ENCODE results near the gene FBXW12. TPM values are rescaled to one million over a fixed set of nuclear protein-coding genes. Genes with fewer than 3 reads are reported as not detected.
"Not testable (repeated sequence)": the region's sequence is repeated elsewhere in the genome, so short reads cannot be mapped to it uniquely, and the experiment has no call there.

The FBXW12 gene, protein sequence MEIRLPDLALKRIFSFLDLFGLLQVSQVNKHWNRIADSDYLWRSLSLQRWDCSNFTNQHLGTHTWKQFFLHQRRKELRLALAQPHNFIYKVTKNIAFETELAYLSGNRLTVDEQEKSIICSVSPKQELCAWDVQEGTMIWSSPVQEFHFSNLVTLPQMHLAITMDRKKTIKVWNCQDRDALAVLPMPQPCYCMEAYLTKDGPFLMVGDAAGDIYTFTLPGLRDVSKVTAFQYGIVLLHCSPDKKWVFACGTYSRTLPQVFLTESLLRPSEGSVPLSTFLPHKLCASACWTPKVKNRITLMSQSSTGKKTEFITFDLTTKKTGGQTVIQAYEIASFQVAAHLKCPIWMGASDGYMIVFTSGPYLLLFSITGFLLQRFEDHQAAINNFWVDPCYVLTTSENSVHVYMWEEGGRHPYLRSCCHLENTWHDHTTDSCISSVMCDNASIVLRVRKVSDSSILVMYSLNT
- not detected for total RNA-seq
- long read RNA-seq: 0 reads

DNA sequence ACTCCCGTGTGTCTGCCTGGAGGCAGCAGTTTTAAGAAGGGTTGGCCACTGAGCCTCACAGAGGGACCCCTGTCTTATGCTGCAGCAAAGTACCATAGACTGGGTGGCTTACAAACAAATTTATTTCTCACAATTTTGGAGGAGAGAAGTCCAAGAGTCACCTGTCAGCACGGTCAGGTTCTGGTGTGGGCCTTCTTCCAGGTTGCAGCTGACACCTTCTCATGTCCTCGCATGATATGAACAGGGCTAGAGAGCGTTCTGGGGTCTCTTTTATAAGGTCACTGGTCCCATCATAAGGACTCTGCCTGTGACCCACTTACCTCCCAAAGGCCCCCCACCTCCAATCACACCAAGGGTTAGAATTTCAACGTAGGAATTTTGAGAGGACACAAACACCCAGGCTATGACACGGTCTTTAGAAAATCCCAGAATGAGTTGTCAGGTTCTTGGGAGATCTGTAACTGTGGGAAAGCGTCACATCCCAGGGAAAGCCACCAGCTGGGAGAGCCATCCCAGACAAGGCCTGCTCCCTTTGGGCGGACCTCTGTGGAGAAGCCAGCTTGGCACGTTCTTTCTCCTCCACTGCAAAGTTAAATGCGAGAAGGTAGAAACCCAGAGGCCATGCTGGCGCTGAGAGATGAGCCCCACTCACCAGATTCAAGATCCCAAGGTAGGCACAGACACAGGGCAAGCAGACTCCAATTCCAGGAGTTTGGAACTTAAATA lies at the start of gene FBXW12:
Gene FBXW12 (plus strand): TSS at position 569 of the 726 bp plus-strand sequence. CDS start 549 bp downstream, outside the sequence.
- TF ChIP-seq POLR2A (IDR thresholded peaks at IDR 0.05): no peak
- TF ChIP-seq, protein P1, sequence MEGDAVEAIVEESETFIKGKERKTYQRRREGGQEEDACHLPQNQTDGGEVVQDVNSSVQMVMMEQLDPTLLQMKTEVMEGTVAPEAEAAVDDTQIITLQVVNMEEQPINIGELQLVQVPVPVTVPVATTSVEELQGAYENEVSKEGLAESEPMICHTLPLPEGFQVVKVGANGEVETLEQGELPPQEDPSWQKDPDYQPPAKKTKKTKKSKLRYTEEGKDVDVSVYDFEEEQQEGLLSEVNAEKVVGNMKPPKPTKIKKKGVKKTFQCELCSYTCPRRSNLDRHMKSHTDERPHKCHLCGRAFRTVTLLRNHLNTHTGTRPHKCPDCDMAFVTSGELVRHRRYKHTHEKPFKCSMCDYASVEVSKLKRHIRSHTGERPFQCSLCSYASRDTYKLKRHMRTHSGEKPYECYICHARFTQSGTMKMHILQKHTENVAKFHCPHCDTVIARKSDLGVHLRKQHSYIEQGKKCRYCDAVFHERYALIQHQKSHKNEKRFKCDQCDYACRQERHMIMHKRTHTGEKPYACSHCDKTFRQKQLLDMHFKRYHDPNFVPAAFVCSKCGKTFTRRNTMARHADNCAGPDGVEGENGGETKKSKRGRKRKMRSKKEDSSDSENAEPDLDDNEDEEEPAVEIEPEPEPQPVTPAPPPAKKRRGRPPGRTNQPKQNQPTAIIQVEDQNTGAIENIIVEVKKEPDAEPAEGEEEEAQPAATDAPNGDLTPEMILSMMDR (IDR thresholded peaks at IDR 0.05): no peak
- 88% methylated on average over 10 of the region's 11 CpGs for WGBS (ENCODE audit: insufficient coverage, low coverage, low lambda C conversion rate, missing lambda C conversion rate)
- intact Hi-C loops (cut with DNase I): no loop called here
- H3K27ac ChIP-seq: no peak within 1 kb of the TSS
- ATAC-seq: no peak
- H3K4me3 ChIP-seq: no peak within 1 kb of the TSS
- H3K36me3 ChIP-seq: no peaks in the 10 kb centered on the region
- H3K27me3 ChIP-seq: no peaks in the 10 kb centered on the region
- DNase-seq: no peak
- H3K4me1 ChIP-seq: no peaks in the 10 kb centered on the region
- no peaks in the 10 kb centered on the region for H3K9me3 ChIP-seq

DNA sequence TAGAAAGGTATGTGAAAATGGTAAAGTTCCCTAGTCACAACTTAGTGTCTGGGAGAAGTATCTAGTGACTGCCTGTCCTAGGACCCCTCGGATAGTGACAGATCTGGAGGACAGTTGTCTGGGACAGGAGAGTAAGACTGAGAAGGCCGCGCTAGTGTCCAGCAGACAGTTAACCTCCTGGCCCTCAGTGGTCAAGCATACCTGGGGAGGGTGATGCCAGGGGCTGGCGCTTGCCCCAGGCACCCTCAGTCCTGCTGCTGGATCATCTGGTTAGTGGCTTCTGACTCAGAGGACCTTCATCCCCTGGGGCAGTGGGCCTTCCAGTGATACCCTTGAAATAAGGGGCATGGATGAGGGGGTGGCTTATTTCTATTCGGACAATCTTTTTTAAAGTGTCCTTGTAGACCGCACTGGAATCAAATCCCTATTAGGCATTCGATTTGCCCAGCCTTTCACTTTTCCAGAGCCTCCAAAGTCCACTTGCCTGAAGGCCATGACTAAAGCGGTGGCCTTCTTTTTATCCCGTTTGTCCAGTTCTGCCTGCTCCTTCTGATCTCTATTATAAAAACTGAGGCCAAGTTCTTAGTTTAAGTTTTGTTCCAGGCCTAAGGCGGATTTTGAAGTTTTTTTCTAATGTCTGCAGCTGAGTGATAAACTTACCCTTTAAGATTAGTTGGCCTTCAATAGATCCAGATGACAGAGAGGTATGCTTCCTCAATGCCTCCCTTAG lies 40.1 kb upstream of the FBXW12 start:
- H3K4me3 ChIP-seq; H3K27me3 ChIP-seq; H3K27ac ChIP-seq; H3K4me1 ChIP-seq; intact Hi-C loops (cut with DNase I); DNase-seq; H3K36me3 ChIP-seq; H3K9me3 ChIP-seq; ATAC-seq: not testable (repeated sequence)
- WGBS (ENCODE audit: insufficient coverage, low coverage, low lambda C conversion rate, missing lambda C conversion rate): 74% methylated on average over 7 of the region's 10 CpGs

DNA sequence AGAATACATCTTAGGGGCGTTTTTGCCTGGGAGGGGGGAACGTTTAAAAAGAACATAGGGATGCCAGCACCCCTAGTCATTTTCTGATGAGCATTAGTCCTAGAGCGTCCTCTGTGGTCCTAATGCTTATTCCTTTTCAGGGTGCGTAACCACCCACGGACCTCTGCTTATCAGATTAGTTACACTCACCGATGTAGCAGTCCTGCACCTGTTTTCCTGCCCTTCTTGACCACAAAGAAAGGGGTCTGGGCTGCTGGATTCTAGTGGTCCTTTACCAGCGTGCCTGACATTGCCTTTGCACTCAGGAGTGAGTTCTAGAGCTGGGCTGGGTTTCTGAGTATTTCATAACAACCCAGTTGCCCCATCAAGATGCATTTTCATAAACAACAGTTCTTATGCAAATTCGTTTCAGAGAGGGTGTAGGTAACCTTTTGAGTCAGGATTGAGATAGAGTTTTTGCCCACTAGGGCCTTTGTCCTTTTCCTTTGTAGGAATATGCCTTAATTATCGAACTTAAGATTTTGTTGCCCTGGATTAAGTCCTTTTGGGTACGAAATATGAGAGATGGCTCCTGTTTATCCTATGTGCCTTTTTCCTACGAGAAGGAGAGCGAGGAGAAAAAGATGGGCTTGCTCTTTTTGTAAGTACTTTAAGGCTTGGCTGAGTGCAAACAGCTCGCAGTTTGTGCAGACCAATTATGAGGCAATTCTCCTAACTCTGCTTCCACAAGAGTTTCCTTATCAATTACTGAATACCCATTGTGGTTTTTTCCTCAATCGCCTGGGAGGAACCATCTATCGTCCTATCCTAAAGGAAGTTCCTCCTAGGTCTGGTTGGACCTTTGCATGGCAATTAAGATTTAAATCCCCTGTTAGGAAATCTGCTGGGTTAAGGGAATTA lies 38.4 kb upstream of the FBXW12 start, which contains the start of gene SPINK8:
Gene SPINK8 (minus strand): TSS at position 316 of the 900 bp plus-strand sequence. CDS start 5,320 bp downstream, outside the sequence.
- WGBS (ENCODE audit: insufficient coverage, low coverage, low lambda C conversion rate, missing lambda C conversion rate): 57% methylated on average over 15 of the region's 15 CpGs
- H3K9me3 ChIP-seq; H3K4me3 ChIP-seq; H3K27ac ChIP-seq; intact Hi-C loops (cut with DNase I); ATAC-seq; H3K36me3 ChIP-seq; H3K4me1 ChIP-seq; H3K27me3 ChIP-seq; DNase-seq: not testable (repeated sequence)

DNA sequence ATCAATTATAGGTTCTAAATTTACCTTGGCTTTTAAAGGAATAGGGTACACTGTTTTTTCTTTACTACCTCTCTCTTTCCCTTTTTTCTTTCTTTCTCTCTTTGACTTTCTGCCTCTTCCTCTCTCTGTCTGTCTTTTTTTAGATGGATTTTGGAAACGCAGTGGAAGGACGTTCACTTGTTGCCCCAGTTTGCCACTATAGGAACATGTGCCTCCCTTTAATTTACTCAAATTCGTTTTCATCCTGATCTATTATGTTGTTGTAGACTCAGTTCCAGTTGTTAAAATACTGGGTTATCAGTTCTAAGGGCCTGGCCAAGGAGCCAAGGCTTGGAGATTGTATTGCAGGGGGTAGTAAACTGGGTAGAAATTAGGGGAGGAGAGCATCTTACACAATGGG lies 37.4 kb upstream of the FBXW12 start:
- DNase-seq: no peak
- H3K4me3 ChIP-seq: no peak overlapping the region
- intact Hi-C loops (cut with DNase I): no loop called here
- TF ChIP-seq, protein P1 (IDR thresholded peaks at IDR 0.05): no peak
- no peak for TF ChIP-seq POLR2A (IDR thresholded peaks at IDR 0.05)
- H3K27ac ChIP-seq: no peak overlapping the region
- H3K36me3 ChIP-seq: no peaks in the 10 kb centered on the region
- 58% methylated on average over 3 of the region's 3 CpGs for WGBS (ENCODE audit: insufficient coverage, low coverage, low lambda C conversion rate, missing lambda C conversion rate)
- no peak for ATAC-seq
- no peaks in the 10 kb centered on the region for H3K27me3 ChIP-seq
- no peaks in the 10 kb centered on the region for H3K9me3 ChIP-seq
- no peaks in the 10 kb centered on the region for H3K4me1 ChIP-seq

DNA sequence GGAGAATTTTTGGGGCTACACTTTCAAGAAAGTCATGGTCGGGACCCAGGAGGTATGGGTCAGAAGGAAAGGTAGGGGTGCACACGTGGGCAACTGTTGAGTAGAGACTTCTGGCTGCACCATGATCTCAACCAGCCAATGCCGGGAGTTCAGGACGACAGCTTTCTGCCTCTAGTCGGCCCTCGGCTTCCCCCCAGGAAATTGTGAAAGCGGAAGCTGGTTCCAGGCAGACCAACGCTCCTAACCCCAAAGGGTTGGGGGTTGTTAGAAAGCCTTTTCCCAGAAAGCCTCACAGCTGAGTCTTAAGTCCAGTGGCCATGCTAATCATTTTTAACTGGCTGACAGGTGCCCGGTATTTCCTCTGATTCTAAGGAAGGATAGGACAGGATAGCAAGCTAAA lies 36.7 kb upstream of the FBXW12 start:
- H3K9me3 ChIP-seq; ATAC-seq; intact Hi-C loops (cut with DNase I); H3K4me1 ChIP-seq; H3K27me3 ChIP-seq; H3K4me3 ChIP-seq; H3K27ac ChIP-seq; DNase-seq; H3K36me3 ChIP-seq: not testable (repeated sequence)
- 33% methylated on average over 4 of the region's 9 CpGs for WGBS (ENCODE audit: insufficient coverage, low coverage, low lambda C conversion rate, missing lambda C conversion rate)

DNA sequence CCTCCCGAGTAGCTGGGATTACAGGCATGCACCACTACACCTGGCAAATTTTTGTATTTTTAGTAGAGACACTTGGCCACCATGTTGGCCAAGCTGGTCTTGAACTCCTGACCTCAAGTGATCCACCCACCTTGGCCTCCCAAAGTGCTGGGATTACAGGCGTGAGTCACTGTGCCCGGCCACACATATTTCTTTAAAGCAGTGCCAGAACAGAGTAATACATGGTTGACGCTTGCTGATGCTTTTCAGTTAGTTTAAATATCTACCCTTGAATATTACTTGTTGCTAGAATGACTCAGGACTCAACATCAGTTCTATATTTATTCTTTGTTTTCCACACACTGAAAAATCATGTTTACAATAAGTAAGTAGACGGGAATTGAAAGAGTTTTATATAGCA lies 34.5 kb upstream of the FBXW12 start:
- WGBS (ENCODE audit: insufficient coverage, low coverage, low lambda C conversion rate, missing lambda C conversion rate): 66% methylated on average over 3 of the region's 5 CpGs
- ATAC-seq; intact Hi-C loops (cut with DNase I): not testable (repeated sequence)

More for the DNA sequence above, 34.5 kb upstream of the FBXW12 start:
- H3K36me3 ChIP-seq, H3K4me3 ChIP-seq, DNase-seq, H3K27ac ChIP-seq, H3K9me3 ChIP-seq, H3K27me3 ChIP-seq, H3K4me1 ChIP-seq: not testable (repeated sequence)

Measured in right lobe of liver (tissue), 6 donors.